HCT116 (cell line): ENCODE measurements around the gene UGDH. TPM values are rescaled to one million over a fixed set of nuclear protein-coding genes. Genes with fewer than 3 reads are reported as not detected.

Source experiments
- ATAC-seq: fragments of 200-7000 bp; cut with Tn5 transposase; 2 replicates; pipeline ENCODE4 v1.9.1; 2020; ENCODE audit warnings: mild to moderate bottlenecking, moderate library complexity
- BruUV-seq: library from RNA; stranded (reverse); fragments of 400-500 nt; replicated peaks from 2 replicates; lab custom pipeline; 2021; lab: Mats Ljungman, UMichigan
- CTCF ChIA-PET: fragments of 300-600 bp; sonication (Branson Sonifier 250); formaldehyde crosslinking; loops from one replicate; lab custom pipeline; 2021; ENCODE audit warnings: antibody characterized with exemption; lab: Charles Lee
- POLR2A ChIA-PET: fragments of 300-600, 350-600 bp; sonication (Branson Sonifier 250); formaldehyde crosslinking; loops from one replicate; lab custom pipeline; 2021; ENCODE audit warnings: antibody characterized with exemption; lab: Charles Lee
- RAD21 ChIA-PET, 2 experiments: fragments of 300-600 bp; sonication (Branson Sonifier 250); formaldehyde crosslinking; loops; one replicate each; lab custom pipeline; 2023; ENCODE audit warnings: low total read pairs in 2 of 2; ENCODE audit not compliant: uncharacterized antibody in 2 of 2, unreplicated experiment in 2 of 2, low non-redundant PET in 1 of 2; lab: Charles Lee
- DNase-seq: peaks from one replicate; pipeline ENCODE4 v3.0.0-alpha.2; 2010; ENCODE audit warnings: low read depth, low spot score
- H2AFZ ChIP-seq: fragments of 200-600 bp; shearing (Covaris generic), sonication (generic); 2 replicates; pipeline ENCODE4 v1.6.1; 2017; ENCODE audit warnings: low read depth, mixed run types, mixed read lengths, antibody characterized with exemption, low read length; ENCODE audit not compliant: poor library complexity, severe bottlenecking
- H3K27ac ChIP-seq: 2 replicates; pipeline ENCODE4 v1.5.1; 2012; ENCODE audit warnings: low read depth, low read length
- H3K27me3 ChIP-seq: fragments of 200-600 bp; sonication (generic); 2 replicates; pipeline ENCODE4 v1.6.1; 2016; ENCODE audit warnings: mixed run types, low read length, mixed read lengths; ENCODE audit not compliant: insufficient read depth
- H3K36me3 ChIP-seq, 2 experiments: fragments of 200-500 bp in 1 of 2; fragments of 200-600 bp in 1 of 2; sonication (Bioruptor generic) in 1 of 2; sonication (generic) in 1 of 2; 2 replicates each; pipeline versions ENCODE4 v1.5.1 to v1.6.1; 2014 to 2016; ENCODE audit warnings: low read length in 2 of 2, inconsistent platforms in 1 of 2, mixed read lengths in 1 of 2, mixed run types in 1 of 2; ENCODE audit not compliant: insufficient read depth in 2 of 2, control insufficient read depth in 1 of 2
- H3K4me1 ChIP-seq, 2 experiments: fragments of 200-600 bp in 1 of 2; sonication (generic) in 1 of 2; 2 replicates each; pipeline versions ENCODE4 v1.5.1 to v1.6.1; 2012 to 2017; ENCODE audit warnings: low read length in 2 of 2, inconsistent platforms in 1 of 2, mild to moderate bottlenecking in 1 of 2, mixed read lengths in 1 of 2, mixed run types in 1 of 2, moderate library complexity in 1 of 2; ENCODE audit not compliant: insufficient read depth in 2 of 2, control insufficient read depth in 1 of 2
- H3K4me2 ChIP-seq: fragments of 200-600 bp; sonication (generic); 2 replicates; pipeline ENCODE4 v1.6.1; 2017; ENCODE audit warnings: mixed run types, low read length, mixed read lengths
- H3K4me3 ChIP-seq, 2 experiments: fragments of 200-600 bp in 1 of 2; sonication (generic) in 1 of 2; replicated peaks in 1 of 2; 2 replicates each; pipeline ENCODE4 v1.5.1; 2011 to 2016; ENCODE audit warnings: low read length in 2 of 2, control low read depth in 1 of 2, low read depth in 1 of 2, mild to moderate bottlenecking in 1 of 2, mixed read lengths in 1 of 2, mixed run types in 1 of 2
- H3K79me2 ChIP-seq: fragments of 200-600 bp; sonication (generic); 2 replicates; pipeline ENCODE4 v1.6.1; 2017; ENCODE audit warnings: mild to moderate bottlenecking, mixed run types, low read length, moderate library complexity, mixed read lengths; ENCODE audit not compliant: insufficient read depth
- H3K9ac ChIP-seq: fragments of 200-600 bp; sonication (generic); 2 replicates; pipeline ENCODE4 v1.6.1; 2016; ENCODE audit warnings: low read length, mixed read lengths
- H3K9me2 ChIP-seq: fragments of 200-600 bp; sonication (generic), shearing (Covaris generic); 2 replicates; pipeline ENCODE4 v1.6.1; 2017; ENCODE audit warnings: mixed run types, mild to moderate bottlenecking, moderate library complexity; ENCODE audit not compliant: insufficient read depth
- H3K9me3 ChIP-seq, 2 experiments: fragments of 200-500 bp in 1 of 2; fragments of 200-600 bp in 1 of 2; sonication (Bioruptor generic) in 1 of 2; sonication (generic) in 1 of 2; 2 replicates each; pipeline ENCODE4 v1.6.1; 2014 to 2017; ENCODE audit warnings: low read length in 2 of 2, mixed read lengths in 2 of 2, inconsistent platforms in 1 of 2, low read depth in 1 of 2, mild to moderate bottlenecking in 1 of 2, mixed run types in 1 of 2, moderate library complexity in 1 of 2; ENCODE audit not compliant: control insufficient read depth in 1 of 2, insufficient read depth in 1 of 2
- H4K20me1 ChIP-seq: fragments of 200-600 bp; sonication (generic), shearing (Covaris generic); 2 replicates; pipeline ENCODE4 v1.6.1; 2017; ENCODE audit warnings: mixed run types, mild to moderate bottlenecking, moderate library complexity; ENCODE audit not compliant: insufficient read depth
- CEBPB ChIP-seq: IDR thresholded peaks from 2 replicates; pipeline ENCODE4 v1.6.1; 2012; ENCODE audit warnings: low read depth
- EZH2phosphoT487 ChIP-seq: fragments of 200-600 bp; IDR thresholded peaks from 2 replicates; pipeline ENCODE4 v1.6.1; 2018; ENCODE audit warnings: antibody characterized with exemption, borderline replicate concordance
- FOSL1 ChIP-seq: IDR thresholded peaks from 2 replicates; pipeline ENCODE4 v1.6.1; 2012; ENCODE audit warnings: low read depth
- ZFX ChIP-seq: fragments of 450-650 bp; IDR thresholded peaks from 2 replicates; pipeline ENCODE4 v1.6.1; 2017
- intact Hi-C: fragments of 100-400 bp; cut with micrococcal nuclease; formaldehyde crosslinking; loops from 2 replicates; pipeline ENCODE4 v1.10.0; 2022
- total RNA-seq: library from RNA; stranded (reverse); gene quantifications from one replicate; pipeline ENCODE4 v1.2.1, GENCODE V29; 2021; ENCODE audit not compliant: unreplicated experiment
- TF ChIP-seq, protein P1 (sequence below): IDR thresholded peaks from 2 replicates; pipeline ENCODE4 v1.6.1; 2012; ENCODE audit warnings: low read depth

Gene UGDH
- total RNA-seq, 1 experiment from 2014 or later, result 67.9 TPM

DNA sequence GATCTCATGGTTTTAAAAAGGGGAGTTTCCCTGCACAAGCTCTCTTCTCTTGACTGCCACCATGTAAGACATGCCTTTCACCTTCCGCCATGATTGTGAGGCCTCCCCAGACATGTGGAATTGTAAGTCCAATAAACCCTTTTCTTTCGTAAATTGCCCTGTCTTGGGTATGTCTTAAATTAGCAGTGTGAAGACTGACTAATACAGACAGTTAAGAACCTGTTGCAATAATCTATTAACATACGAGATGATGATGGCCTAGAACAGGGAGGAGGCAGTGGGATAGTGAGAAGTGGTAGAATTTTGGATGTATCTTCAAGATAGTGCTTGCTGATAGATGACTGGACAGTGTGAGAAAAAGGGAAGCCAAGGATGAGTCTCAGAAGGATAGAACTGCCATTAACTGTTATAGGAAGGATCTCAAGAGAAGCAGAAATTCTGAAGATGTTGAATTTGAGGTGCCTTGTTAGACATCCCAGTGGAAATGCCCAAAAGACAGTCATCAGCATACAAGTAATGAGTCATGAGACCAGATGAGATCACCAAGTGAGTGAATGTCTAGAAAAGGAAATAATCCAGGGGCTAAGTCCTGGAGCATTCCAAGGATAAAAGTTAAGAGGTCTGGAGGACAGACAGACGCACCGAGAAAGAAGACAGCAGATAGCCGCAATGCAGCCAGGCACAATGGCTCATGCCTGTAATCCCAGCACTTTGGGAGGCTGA lies 38.8 kb upstream of the UGDH start:
- DNase-seq, result no peak
- no peak overlapping the region for H3K4me2 ChIP-seq

More for the DNA sequence above, 38.8 kb upstream of the UGDH start:
- H3K36me3 ChIP-seq, result no peaks in the 10 kb centered on the region
- H3K27ac ChIP-seq, result no peak overlapping the region
- TF ChIP-seq FOSL1 (0 out of 2 replicates have a peak, but pooled peaks have one; percentile 10), ZFX (no peak), CEBPB (no peak), EZH2phosphoT487 (no peak)
- TF ChIP-seq, protein P1, sequence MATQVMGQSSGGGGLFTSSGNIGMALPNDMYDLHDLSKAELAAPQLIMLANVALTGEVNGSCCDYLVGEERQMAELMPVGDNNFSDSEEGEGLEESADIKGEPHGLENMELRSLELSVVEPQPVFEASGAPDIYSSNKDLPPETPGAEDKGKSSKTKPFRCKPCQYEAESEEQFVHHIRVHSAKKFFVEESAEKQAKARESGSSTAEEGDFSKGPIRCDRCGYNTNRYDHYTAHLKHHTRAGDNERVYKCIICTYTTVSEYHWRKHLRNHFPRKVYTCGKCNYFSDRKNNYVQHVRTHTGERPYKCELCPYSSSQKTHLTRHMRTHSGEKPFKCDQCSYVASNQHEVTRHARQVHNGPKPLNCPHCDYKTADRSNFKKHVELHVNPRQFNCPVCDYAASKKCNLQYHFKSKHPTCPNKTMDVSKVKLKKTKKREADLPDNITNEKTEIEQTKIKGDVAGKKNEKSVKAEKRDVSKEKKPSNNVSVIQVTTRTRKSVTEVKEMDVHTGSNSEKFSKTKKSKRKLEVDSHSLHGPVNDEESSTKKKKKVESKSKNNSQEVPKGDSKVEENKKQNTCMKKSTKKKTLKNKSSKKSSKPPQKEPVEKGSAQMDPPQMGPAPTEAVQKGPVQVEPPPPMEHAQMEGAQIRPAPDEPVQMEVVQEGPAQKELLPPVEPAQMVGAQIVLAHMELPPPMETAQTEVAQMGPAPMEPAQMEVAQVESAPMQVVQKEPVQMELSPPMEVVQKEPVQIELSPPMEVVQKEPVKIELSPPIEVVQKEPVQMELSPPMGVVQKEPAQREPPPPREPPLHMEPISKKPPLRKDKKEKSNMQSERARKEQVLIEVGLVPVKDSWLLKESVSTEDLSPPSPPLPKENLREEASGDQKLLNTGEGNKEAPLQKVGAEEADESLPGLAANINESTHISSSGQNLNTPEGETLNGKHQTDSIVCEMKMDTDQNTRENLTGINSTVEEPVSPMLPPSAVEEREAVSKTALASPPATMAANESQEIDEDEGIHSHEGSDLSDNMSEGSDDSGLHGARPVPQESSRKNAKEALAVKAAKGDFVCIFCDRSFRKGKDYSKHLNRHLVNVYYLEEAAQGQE, result no peak
- ChIA-PET RAD21 (no interaction called here), CTCF (no interaction called here), POLR2A (no interaction called here)
- no peaks in the 10 kb centered on the region for H3K9me2 ChIP-seq
- H2AFZ ChIP-seq, result no peak overlapping the region
- H3K4me1 ChIP-seq, result peaks cover 0 to 6% of the 10 kb centered on the region in 2 experiments; a peak in 1 of 4 replicates
- no peaks in the 10 kb centered on the region for H3K27me3 ChIP-seq
- no peaks in the 10 kb centered on the region for H3K79me2 ChIP-seq
- no peak for ATAC-seq
- BruUV-seq, result no TSS peak
- no peaks in the 10 kb centered on the region; a peak in 1 of 4 replicates for H3K9me3 ChIP-seq
- H4K20me1 ChIP-seq, result no peaks in the 10 kb centered on the region
- H3K4me3 ChIP-seq, result no peak overlapping the region
- H3K9ac ChIP-seq, result no peak overlapping the region
- intact Hi-C loops, result no loop called here
